ENCODE measurements around the gene NOS3.

The NOS3 gene

DNA sequence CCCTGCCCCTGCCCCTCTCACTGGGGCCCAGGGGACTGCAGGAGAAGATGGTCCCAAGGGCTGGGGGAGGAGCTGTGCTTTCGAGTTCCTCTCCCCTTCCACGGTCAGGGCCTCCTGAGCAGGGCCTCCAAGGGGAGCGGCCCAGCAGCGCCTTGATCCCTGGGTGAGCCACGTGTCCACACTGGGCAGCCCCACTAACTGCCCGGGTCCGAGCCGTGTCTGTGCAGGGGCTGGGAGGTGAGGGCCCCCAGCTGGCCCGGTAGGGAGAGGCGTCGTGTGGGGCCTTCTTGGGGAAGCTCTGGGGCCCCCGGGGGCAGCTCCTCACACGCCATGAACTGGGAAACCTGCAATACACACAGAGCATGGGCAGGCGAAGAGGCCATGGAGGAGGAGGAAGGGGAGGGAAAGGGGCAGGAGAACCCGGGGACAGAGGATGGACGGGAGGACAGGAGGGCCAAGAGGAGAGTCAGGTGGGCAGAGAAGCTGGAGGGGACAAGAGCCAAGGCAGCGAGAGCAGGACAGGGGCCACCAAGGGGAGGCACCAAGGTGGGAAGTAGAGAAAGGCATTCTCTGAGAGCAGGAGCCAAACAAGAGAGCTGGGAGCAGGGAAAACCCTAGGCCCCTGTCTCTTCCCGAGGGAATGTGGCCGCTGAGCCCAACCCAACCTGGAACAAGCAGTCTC is 45.5 kb upstream of the NOS3 start:
- DNase-seq (ENCODE audit: low read depth), result no peak
- H3K4me3 ChIP-seq (ENCODE audit: low read length), result no peak overlapping the region
- TF ChIP-seq, protein P1, sequence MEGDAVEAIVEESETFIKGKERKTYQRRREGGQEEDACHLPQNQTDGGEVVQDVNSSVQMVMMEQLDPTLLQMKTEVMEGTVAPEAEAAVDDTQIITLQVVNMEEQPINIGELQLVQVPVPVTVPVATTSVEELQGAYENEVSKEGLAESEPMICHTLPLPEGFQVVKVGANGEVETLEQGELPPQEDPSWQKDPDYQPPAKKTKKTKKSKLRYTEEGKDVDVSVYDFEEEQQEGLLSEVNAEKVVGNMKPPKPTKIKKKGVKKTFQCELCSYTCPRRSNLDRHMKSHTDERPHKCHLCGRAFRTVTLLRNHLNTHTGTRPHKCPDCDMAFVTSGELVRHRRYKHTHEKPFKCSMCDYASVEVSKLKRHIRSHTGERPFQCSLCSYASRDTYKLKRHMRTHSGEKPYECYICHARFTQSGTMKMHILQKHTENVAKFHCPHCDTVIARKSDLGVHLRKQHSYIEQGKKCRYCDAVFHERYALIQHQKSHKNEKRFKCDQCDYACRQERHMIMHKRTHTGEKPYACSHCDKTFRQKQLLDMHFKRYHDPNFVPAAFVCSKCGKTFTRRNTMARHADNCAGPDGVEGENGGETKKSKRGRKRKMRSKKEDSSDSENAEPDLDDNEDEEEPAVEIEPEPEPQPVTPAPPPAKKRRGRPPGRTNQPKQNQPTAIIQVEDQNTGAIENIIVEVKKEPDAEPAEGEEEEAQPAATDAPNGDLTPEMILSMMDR (IDR thresholded peaks at IDR 0.05; ENCODE audit: insufficient read depth, low read depth, low read length, missing control alignments), result no peak

DNA sequence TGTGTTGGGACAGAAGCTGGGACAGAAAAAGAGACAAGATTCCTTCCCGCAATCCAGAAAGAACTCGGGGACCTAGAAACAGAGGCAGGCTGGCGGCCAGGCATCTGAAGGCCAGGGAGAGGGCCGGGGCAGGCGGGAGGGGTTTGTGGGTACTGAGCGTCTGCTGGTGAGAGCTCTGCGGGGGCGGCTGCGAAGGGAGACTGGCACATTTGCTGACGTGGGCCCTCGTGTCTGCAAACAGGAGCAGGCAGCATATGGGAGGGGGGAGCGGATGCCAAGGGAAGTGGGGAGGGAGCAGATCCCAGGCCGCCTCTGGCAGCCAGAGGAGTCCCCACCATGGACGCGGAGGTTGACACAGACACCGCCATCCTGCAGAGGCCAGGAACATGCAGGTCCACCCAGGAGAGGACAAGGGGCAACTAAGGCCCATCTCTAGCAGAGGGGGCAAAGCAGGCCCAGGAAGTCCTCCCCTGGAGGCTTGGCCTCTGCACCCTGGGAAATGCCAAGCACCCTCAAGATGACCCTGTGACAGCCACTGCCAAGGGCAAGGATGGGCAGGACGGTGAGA is 44.9 kb upstream of the NOS3 start:
- H3K4me3 ChIP-seq (ENCODE audit: low read length), result no peak overlapping the region
- TF ChIP-seq, protein P1 (IDR thresholded peaks at IDR 0.05; ENCODE audit: insufficient read depth, low read depth, low read length, missing control alignments), result no peak
- peak; percentile 36 for DNase-seq (ENCODE audit: low read depth)

DNA sequence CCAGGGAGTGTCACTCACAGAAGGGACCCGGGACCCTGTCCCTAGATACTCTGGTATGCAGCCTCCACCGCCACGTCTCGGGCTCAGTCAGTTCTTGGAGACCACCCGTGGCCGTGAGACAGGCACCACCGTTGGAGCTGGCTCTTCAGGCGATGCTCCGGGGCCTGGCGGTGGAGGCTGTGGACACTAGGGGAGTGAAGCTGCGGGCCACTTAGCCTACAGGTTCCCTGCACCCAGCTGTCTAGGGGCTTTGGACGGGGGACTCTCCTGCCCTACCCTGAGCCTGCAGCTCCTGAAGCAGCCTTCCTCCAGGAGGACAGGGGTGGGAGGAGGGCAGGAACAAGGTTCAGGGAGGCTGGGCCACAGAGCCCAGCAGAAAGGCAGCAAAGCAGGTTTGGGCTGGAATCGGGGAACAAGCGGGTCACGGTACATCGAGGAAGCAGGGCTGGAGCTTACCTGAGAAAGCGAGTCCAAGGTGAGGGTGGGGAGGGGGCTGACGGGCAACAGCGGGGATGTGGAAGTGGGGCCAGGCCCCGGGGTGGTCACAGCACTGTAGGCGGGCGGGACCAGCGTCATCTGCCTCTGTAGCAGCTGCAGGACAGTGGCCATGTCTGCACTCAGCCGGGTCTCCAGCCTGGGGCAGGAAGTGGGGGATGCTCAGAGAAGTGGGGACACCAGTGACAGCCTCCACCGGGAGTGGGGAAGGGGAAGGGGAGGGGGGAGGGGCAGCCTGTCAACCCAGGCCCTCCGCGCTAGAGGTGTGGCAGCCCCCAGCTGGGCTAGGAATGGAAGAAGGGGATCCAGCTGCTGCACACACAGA is 44.2 kb upstream of the NOS3 start:
- no peak for DNase-seq (ENCODE audit: low read depth)
- no peak overlapping the region for H3K4me3 ChIP-seq (ENCODE audit: low read length)
- TF ChIP-seq, protein P1 (IDR thresholded peaks at IDR 0.05; ENCODE audit: insufficient read depth, low read depth, low read length, missing control alignments), result no peak

DNA sequence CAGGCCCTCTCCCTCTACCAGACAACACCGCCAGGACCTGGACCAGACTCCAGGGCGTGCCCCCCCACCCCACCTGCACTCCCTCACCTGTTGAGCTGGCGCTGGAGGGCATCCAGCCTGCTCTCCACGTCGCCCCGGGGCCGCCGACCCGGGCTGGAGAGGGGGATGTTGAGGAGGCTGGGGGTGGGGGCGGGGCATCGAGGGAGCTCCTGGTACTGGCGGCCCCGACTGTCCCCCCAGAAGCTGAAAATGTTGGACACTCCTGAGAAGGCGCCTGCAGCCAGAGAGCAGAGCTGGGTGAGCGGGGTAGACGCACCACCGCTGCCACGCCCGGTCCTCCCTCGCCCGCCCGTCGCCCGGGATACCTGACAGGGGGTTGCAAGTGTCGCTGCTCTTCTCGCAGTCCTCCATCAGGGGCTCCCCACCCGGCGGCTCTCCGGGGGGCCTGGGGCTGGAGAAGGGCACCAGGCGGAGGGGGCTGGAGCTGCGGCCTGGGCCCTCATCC is 43.5 kb upstream of the NOS3 start:
- H3K4me3 ChIP-seq (ENCODE audit: low read length), result no peak overlapping the region
- TF ChIP-seq, protein P1 (IDR thresholded peaks at IDR 0.05; ENCODE audit: insufficient read depth, low read depth, low read length, missing control alignments), result no peak
- DNase-seq (ENCODE audit: low read depth), result no peak

DNA sequence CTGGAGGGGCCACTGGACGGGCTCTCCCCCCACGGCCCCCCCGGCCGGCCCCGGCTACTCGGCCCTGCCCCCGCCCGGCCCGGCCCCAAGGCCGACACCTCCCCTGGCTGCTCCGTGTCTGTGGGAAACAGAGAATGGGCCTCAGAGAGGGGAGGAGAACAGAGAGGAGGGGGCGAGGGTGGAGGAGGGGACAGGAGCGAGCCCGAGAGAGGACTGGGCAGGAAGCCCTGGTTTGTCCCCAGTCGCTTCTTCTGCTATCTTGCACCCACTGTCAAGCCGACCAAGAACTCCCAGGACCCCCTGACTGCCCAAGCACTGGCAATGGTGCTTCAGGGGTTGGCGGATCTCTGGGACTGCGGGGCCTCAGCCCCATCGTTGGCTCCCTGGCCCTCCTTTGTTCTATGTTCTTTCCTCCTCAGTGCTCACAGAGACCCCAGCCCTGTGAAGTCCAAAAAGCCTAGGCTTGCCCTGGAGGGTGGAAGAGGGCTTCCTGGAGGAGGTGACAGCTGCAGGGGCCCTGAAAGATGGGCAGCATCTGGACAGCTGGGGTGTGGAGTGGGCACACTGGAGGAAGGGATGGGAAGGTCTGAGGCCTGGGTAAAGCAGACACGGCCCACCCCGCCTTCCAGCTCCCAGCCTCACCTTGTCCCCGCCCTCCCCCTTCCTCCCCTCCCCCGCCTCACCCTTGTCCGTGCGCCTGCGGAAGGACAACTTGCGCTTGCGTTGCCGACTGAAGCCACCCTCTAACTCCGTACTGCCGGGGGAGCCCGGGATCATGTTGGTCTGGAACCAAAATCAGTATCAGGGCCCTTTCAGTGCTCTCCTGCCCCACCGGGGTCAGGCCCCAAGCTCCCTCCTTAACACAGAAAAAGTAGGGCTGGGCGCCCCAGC is 42.8 kb upstream of the NOS3 start:
- no peak for DNase-seq (ENCODE audit: low read depth)
- H3K4me3 ChIP-seq (ENCODE audit: low read length), result no peak overlapping the region
- TF ChIP-seq, protein P1 (IDR thresholded peaks at IDR 0.05; ENCODE audit: insufficient read depth, low read depth, low read length, missing control alignments), result no peak

DNA sequence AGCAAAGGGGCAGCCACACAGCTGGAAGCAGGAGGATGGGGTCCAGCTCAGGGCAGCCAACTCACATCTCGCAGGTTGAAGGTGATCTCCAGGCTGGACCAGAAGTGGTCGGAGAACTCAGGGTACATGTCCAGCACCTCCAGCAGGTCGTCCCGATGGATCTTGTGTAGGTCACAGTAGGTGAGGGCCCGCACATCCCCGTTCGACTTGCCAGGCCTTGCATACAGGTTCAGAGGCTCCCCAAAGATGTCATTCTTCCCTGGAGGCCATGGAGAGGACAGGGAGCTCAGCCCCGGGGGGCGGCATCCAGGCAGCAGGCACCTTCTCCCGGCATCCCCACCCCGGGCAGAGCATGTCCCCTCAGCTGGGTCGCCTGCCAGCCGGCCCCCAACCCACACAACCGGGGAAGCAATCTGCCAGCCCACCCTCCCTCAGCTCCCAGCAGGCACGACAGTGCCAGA is 42.0 kb upstream of the NOS3 start:
- TF ChIP-seq, protein P1 (IDR thresholded peaks at IDR 0.05; ENCODE audit: insufficient read depth, low read depth, low read length, missing control alignments), result no peak
- no peak overlapping the region for H3K4me3 ChIP-seq (ENCODE audit: low read length)
- no peak for DNase-seq (ENCODE audit: low read depth)
